Vagina (tissue), 2 donors: ENCODE results near the gene ZNF385A. TPM values are rescaled to one million over a fixed set of nuclear protein-coding genes. Genes with fewer than 3 reads are reported as not detected.

Experiments
- DNase-seq, 2 donors: peaks; one replicate each; pipeline ENCODE4 v3.0.0-alpha.2; 2017; ENCODE audit errors: extremely low spot score in 2 of 2
- H3K27ac ChIP-seq: fragments of 200-600 bp; sonication (generic); one replicate; pipeline ENCODE4 v1.5.1; 2019
- H3K27me3 ChIP-seq: fragments of 200-600 bp; sonication (generic); one replicate; pipeline ENCODE4 v1.5.1; 2019
- H3K36me3 ChIP-seq, 2 donors: fragments of 200-600 bp; sonication (generic); one replicate each; pipeline ENCODE4 v1.5.1; 2017 to 2019
- H3K4me1 ChIP-seq: fragments of 200-600 bp; sonication (generic); one replicate; pipeline ENCODE4 v1.5.1; 2019
- H3K4me3 ChIP-seq, 2 donors: fragments of 200-600 bp; sonication (generic); 1 replicate in 1 of 2; 2 replicates in 1 of 2; pipeline ENCODE4 v1.5.1; 2016 to 2019
- H3K9me3 ChIP-seq: fragments of 200-600 bp; sonication (generic); one replicate; pipeline ENCODE4 v1.5.1; 2019
- CTCF ChIP-seq, 3 experiments: fragments of 450-650 bp in 2 of 3; fragments of 200-600 bp in 1 of 3; sonication (generic) in 1 of 3; IDR thresholded peaks; one replicate each; pipeline ENCODE4 v1.5.1; 2017 to 2019; ENCODE audit warnings: antibody characterized with exemption in 3 of 3, mild to moderate bottlenecking in 2 of 3, moderate library complexity in 2 of 3
- POLR2A ChIP-seq, 2 donors: fragments of 450-650 bp; IDR thresholded peaks; one replicate each; pipeline ENCODE4 v1.6.1; 2017; ENCODE audit warnings: antibody characterized with exemption in 2 of 2, mild to moderate bottlenecking in 2 of 2, moderate library complexity in 2 of 2
- POLR2AphosphoS5 ChIP-seq, 2 donors: sonication (generic); formaldehyde crosslinking; IDR thresholded peaks; one replicate each; pipeline ENCODE4 v1.9.0; 2017; ENCODE audit warnings: antibody characterized with exemption in 2 of 2, mild to moderate bottlenecking in 2 of 2, low read depth in 1 of 2; ENCODE audit not compliant: insufficient read depth in 1 of 2
- intact Hi-C: fragments of 100-400 bp; cut with DNase I; formaldehyde crosslinking; loops from one replicate; pipeline ENCODE4 v1.15.1; 2023
- total RNA-seq: library from RNA; depleted of rRNA; stranded (reverse); fragments of >200 nt; gene quantifications from one replicate; pipeline ENCODE4 v1.2.3, GENCODE V29; 2016

ZNF385A gene
- total RNA-seq, 1 donor from 2014 or later, result 38.8 TPM

- Histone ChIP-seq H3K36me3 (peaks cover 0 to 1% of the 10 kb centered on the region in 2 donors), H3K27me3 (no peaks in the 10 kb centered on the region), H3K9me3 (no peaks in the 10 kb centered on the region), H3K4me1 (peaks cover 82% of the 10 kb centered on the region), H3K4me3 (peak overlapping the region in 1 of 2 donors; percentile 58), H3K27ac (peak overlapping the region; percentile 93)
- TF ChIP-seq CTCF (IDR thresholded peaks at IDR 0.05), result no peak
- no peak for TF ChIP-seq POLR2AphosphoS5 (IDR thresholded peaks at IDR 0.05; ENCODE audit: insufficient read depth in 1 of 2, low read depth in 1 of 2)
- no peak for TF ChIP-seq POLR2A (IDR thresholded peaks at IDR 0.05)
- intact Hi-C loops, result no loop called here
- no peak for DNase-seq
Observed at GRCh38 chr12:54389607-54390175, 5.2 kb upstream of the ZNF385A start.

- no peaks in the 10 kb centered on the region for H3K27me3 ChIP-seq
- DNase-seq, result no peak
- H3K4me3 ChIP-seq, result no peak overlapping the region
- intact Hi-C loops, result no loop called here
- no peaks in the 10 kb centered on the region for H3K36me3 ChIP-seq
- TF ChIP-seq POLR2AphosphoS5 (IDR thresholded peaks at IDR 0.05; ENCODE audit: insufficient read depth in 1 of 2, low read depth in 1 of 2) (no peak), CTCF (IDR thresholded peaks at IDR 0.05) (no peak), POLR2A (IDR thresholded peaks at IDR 0.05) (no peak)
- peaks cover 87% of the 10 kb centered on the region for H3K4me1 ChIP-seq
- peak overlapping the region; percentile 93 for H3K27ac ChIP-seq
- H3K9me3 ChIP-seq, result no peaks in the 10 kb centered on the region
Observed at GRCh38 chr12:54389134-54389508, 4.6 kb upstream of the ZNF385A start.

- TF ChIP-seq CTCF (IDR thresholded peaks at IDR 0.05), result no peak
- no peak for TF ChIP-seq POLR2A (IDR thresholded peaks at IDR 0.05)
- no peak for TF ChIP-seq POLR2AphosphoS5 (IDR thresholded peaks at IDR 0.05; ENCODE audit: insufficient read depth in 1 of 2, low read depth in 1 of 2)
- H3K4me3 ChIP-seq, result no peak overlapping the region
Observed at GRCh38 chr12:54388237-54389133, 4.0 kb upstream of the ZNF385A start.

GRCh38 chr12:54387114-54387467, 2.6 kb upstream of the ZNF385A start:
- no peak for DNase-seq
- Histone ChIP-seq H3K9me3 (no peaks in the 10 kb centered on the region), H3K36me3 (no peaks in the 10 kb centered on the region), H3K27me3 (no peaks in the 10 kb centered on the region), H3K4me3 (no peak overlapping the region), H3K27ac (peak overlapping the region; percentile 93), H3K4me1 (peaks cover 83% of the 10 kb centered on the region)
- intact Hi-C loops, result no loop called here
- TF ChIP-seq CTCF (IDR thresholded peaks at IDR 0.05), result no peak
- TF ChIP-seq POLR2A (IDR thresholded peaks at IDR 0.05), result no peak
- no peak for TF ChIP-seq POLR2AphosphoS5 (IDR thresholded peaks at IDR 0.05; ENCODE audit: insufficient read depth in 1 of 2, low read depth in 1 of 2)

More at GRCh38 chr12:54388237-54389133, 4.0 kb upstream of the ZNF385A start:
- H3K27me3 ChIP-seq, result no peaks in the 10 kb centered on the region
- H3K9me3 ChIP-seq, result no peaks in the 10 kb centered on the region
- peaks cover 88% of the 10 kb centered on the region for H3K4me1 ChIP-seq
- H3K27ac ChIP-seq, result peak overlapping the region; percentile 93
- intact Hi-C loops, result no loop called here
- DNase-seq, result no peak
- no peaks in the 10 kb centered on the region for H3K36me3 ChIP-seq
